Activated T-cell treated with anti-CD3 and anti-CD28 coated beads for 48 hours (primary cell): ENCODE measurements around the gene XAF1.
"Not testable (repeated sequence)": the region's sequence is repeated elsewhere in the genome, so short reads cannot be mapped to it uniquely, and the experiment has no call there.

Experiments
- DNase-seq: peaks from one replicate; pipeline ENCODE4 v3.0.0-alpha.2; 2020; ENCODE audit warnings: low read depth

XAF1 gene

GRCh38 chr17:6800422-6801027 is 44.7 kb downstream of the XAF1 start:
- DNase-seq = no peak

- DNase-seq = no peak
These were observed 55.7 kb downstream of the XAF1 start for GRCh38 chr17:6811510-6811909.

- DNase-seq = no peak
These were observed 56.4 kb downstream of the XAF1 start for GRCh38 chr17:6812295-6812694.

GRCh38 chr17:6815775-6816174 is 59.9 kb downstream of the XAF1 start:
- no peak for DNase-seq

- not testable (repeated sequence) for DNase-seq
These were observed 60.5 kb downstream of the XAF1 start for GRCh38 chr17:6816368-6816767.

- DNase-seq = no peak
These were observed 63.1 kb downstream of the XAF1 start for GRCh38 chr17:6818938-6819337.

GRCh38 chr17:6823011-6823442 is 67.2 kb downstream of the XAF1 start:
- DNase-seq = no peak
